Caki2 (cell line): ENCODE measurements around the gene ENPP1. TPM values are rescaled to one million over a fixed set of nuclear protein-coding genes. Genes with fewer than 3 reads are reported as not detected.

Experiments
- DNase-seq: peaks from one replicate; pipeline ENCODE4 v3.0.0-alpha.2; 2015; ENCODE audit warnings: low read depth
- in situ Hi-C: cut with HindIII; loops from 2 replicates; pipeline ENCODE4 v1.10.0; 2016; ENCODE audit warnings: low sequenced_read_pairs, low pct_unique_long_range_greater_than_20kb, mixed read lengths
- total RNA-seq: library from RNA; depleted of rRNA; stranded (reverse); fragments of >200 nt; shearing (Covaris generic); gene quantifications from 2 replicates; pipeline ENCODE4 v1.2.3, GENCODE V29; 2014; ENCODE audit warnings: low replicate concordance; rRNA removed

The ENPP1 gene
- total RNA-seq, 1 experiment from 2014 or later, result 2.8 TPM

DNA sequence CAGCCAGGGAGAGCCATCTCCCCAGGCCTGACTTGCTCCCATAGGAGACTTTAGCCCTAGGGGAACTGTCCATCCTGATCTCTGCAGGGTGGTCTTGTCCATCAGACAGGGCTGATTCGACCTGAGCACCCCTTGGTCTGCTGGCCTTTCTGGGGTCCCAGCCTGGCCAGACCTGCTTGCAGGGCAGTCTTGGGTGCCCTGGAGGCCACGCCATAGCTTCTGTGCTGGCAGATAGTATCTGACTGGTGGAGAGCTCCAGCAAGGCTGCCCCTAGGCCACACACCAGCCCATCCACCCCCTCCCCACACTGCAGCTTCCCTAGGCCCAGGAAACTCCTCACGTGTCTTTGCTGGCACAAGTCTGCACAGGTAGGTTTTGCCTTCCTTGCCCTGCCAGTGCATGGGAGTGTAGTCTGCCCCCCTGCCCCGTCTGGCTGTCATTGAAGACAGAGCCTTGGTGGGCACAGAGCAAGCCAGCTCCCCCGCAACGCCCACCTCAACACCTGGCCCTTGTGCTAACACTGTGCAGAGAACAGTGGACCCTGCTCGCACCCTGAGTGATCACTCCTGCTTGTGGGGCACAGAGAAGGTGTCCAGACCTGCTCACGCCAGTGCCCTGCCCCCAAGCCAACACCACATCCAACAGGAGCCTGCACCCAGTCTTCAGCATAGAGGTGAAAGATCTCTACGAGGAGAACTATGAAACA, 111.0 kb downstream of the ENPP1 start:
- in situ Hi-C loops, result no loop called here
- no peak for DNase-seq

GRCh38 chr6:131920656-131921055, 112.8 kb downstream of the ENPP1 start:
- no peak for DNase-seq
- in situ Hi-C loops, result no loop called here

DNA sequence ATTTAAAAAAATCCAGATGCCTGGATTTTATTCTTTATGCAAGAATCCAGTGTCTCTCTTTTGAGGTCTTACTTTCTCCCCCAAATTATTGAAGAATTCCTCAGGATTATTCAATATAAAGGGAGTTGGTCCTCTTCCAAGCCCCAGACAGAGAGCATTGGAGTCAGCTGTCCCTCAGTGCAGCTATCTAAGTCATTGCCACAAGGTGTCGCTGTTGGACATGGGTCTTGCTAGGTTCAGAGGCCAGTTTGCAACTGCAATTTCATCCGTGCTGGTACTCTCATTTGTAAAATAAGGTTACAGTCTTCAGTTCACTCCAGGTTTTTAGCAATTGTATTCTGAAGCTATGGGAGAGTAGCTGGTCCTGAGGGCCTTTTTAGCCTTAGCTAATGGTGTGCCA, 115.5 kb downstream of the ENPP1 start:
- peak; percentile 53 for DNase-seq
- in situ Hi-C loops, result no loop called here

DNA sequence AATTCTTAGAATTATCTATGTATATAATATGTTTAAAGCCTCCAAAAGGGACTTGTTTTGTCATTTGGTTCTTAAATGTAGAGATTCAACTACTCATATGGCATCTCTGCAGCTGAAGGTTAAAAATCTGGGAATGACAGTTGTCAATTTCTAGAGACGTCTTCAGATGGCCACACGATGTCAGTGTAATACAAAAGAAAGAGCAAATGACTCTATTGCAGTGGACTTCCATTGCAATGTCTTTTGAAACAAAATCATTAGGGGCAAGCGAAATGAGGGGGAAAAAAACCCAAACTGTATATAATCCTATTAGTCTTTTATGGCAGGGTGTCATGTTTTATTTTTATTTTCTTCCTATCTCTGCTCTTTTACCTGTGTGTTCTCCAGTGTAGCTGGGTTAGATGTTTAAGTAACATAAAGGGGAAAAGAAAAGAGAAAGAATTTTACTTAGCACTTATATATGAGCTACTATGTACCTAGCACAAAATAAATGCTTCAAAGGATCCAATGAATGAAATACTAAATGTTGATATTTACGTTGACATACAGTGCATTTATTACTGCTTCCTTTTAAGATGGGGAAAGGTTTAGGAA, 117.2 kb downstream of the ENPP1 start:
- in situ Hi-C loops, result no loop called here
- peak; percentile 40 for DNase-seq

- DNase-seq, result no peak
- in situ Hi-C loops, result no loop called here
Measured at GRCh38 chr6:131929264-131929663, 121.4 kb downstream of the ENPP1 start.

GRCh38 chr6:131929976-131930375, 122.2 kb downstream of the ENPP1 start:
- in situ Hi-C loops, result no loop called here
- no peak for DNase-seq

DNA sequence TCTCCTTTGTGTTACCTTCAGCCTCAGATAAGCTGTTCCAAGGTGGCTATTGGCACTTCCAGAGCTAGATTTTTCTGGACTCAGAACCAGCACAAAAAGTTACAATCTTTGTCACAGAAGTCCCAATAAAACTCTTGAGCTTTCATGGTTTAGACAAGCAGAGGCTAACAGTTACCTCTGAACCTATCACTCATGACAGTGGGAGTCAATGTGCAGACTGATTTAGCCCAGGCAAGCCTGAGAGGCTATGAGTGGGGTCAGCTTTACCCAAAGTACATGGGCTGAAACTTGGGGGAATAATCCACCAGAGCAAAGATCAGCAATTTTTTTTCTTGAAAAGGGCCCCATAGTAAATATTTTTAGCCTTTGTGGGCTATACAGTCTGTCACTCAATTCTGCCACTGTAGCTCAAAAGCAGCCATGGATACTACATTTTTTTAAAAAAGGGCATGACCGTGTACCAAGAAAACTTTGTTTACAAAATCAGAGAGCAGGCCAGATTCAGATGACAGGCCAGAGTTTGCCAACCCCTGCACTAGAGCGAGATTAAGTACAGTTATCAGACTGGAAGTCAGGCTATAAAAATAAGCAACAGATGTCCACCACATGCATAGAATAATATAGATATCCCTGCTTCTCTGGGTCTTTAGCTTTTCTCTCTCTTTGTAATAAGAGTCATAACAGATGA, 123.4 kb downstream of the ENPP1 start:
- DNase-seq, result no peak
- in situ Hi-C loops, result no loop called here

- no peak for DNase-seq
- in situ Hi-C loops, result no loop called here
Measured at GRCh38 chr6:131936156-131936555, 128.3 kb downstream of the ENPP1 start.

GRCh38 chr6:131937226-131937625, 129.4 kb downstream of the ENPP1 start:
- in situ Hi-C loops, result no loop called here
- no peak for DNase-seq

DNA sequence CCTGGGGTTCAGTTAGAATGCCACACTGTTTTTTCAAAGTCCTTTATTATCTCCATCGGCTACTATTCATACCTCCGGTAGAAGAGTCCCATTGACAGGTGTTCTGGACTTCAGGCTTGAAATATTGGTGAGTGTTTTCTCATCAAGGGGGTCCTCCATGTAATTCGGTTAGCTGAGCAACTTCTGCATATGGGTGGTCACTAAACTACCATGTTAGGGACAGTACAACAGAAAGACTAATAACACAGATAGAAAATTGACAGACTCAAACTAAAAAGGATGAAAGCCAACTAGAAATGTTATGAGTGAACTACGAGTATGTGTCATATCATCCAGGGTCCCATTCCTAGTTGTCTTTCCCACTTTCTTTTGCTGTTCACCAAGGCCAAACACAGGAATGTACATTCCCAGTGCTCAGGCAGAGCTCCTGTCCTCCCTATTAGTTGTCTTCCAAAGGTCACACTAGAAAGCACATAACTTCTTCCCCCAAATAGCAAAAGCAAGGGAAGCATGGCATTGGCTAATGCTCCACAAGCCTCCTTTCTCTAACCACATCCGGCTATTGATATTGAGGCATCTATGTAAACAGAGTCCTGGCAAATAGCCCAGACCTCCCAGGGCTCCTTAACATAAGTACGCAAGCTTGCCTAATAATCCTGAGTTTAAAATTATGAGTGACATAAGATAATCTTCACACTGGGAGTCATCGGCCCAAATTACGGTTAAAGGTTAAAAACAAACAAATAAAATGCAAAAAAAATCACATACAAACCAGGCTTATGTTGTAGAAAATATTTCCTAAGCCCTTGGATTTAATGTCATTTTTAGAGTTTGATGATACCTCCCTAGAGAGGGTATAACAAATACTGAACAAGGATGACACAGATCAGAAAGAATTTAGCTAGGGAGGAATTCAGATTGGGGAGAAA, 130.1 kb downstream of the ENPP1 start:
- DNase-seq, result no peak
- in situ Hi-C loops, result no loop called here

Other genes with a start within 250 kb of the ENPP1 start
- gene ARG1, start 234.8 kb upstream of the ENPP1 start, total RNA-seq, result not detected in 2 replicates
- 15.6 and 16.0 TPM in 2 replicates for gene MED23, start 179.8 kb upstream of the ENPP1 start, total RNA-seq
- gene ENPP3, start 170.7 kb upstream of the ENPP1 start, total RNA-seq, result 0.17 and 0.29 TPM in 2 replicates
- 0.44 TPM in 1 of 2 replicates, not detected in the other for gene OR2A4, start 106.6 kb upstream of the ENPP1 start, total RNA-seq
- gene CTAGE9, start 97.0 kb upstream of the ENPP1 start, total RNA-seq, result not detected in 2 replicates
- gene CCN2, start 143.4 kb downstream of the ENPP1 start, total RNA-seq, result 157 and 173 TPM in 2 replicates